HG03139 (cell line): ENCODE results near the gene SPOCK2.

Source experiments
- ATAC-seq: cut with Tn5 transposase; IDR thresholded peaks from one replicate; pipeline ENCODE4 v1.9.1; 2021; ENCODE audit not compliant: unreplicated experiment

Gene SPOCK2

GRCh38 chr10:72074574-72075375 lies 13.6 kb downstream of the SPOCK2 start:
- ATAC-seq, result no peak

- ATAC-seq, result no peak
These were observed 14.4 kb downstream of the SPOCK2 start for GRCh38 chr10:72073708-72074573.

GRCh38 chr10:72072639-72073038 lies 15.7 kb downstream of the SPOCK2 start:
- ATAC-seq, result no peak

GRCh38 chr10:72072046-72072445 lies 16.3 kb downstream of the SPOCK2 start:
- no peak for ATAC-seq

GRCh38 chr10:72069751-72070526 lies 18.4 kb downstream of the SPOCK2 start:
- ATAC-seq, result no peak

GRCh38 chr10:72068901-72069446 lies 19.4 kb downstream of the SPOCK2 start:
- no peak for ATAC-seq

- ATAC-seq, result no peak
These were observed 20.1 kb downstream of the SPOCK2 start for GRCh38 chr10:72068126-72068765.

- no peak for ATAC-seq
These were observed 20.8 kb downstream of the SPOCK2 start for GRCh38 chr10:72067463-72068125.

GRCh38 chr10:72066318-72067284 lies 21.8 kb downstream of the SPOCK2 start:
- no peak for ATAC-seq

- ATAC-seq, result no peak
These were observed 22.8 kb downstream of the SPOCK2 start for GRCh38 chr10:72065439-72066025.

GRCh38 chr10:72063703-72064391 lies 24.5 kb downstream of the SPOCK2 start:
- no peak for ATAC-seq

- ATAC-seq, result no peak
These were observed 25.3 kb downstream of the SPOCK2 start for GRCh38 chr10:72062832-72063702.

- ATAC-seq, result no peak
These were observed 26.0 kb downstream of the SPOCK2 start for GRCh38 chr10:72062382-72062781.

GRCh38 chr10:72061930-72062329 lies 26.4 kb downstream of the SPOCK2 start:
- ATAC-seq, result no peak

- no peak for ATAC-seq
These were observed 26.9 kb downstream of the SPOCK2 start for GRCh38 chr10:72061491-72061890.

- ATAC-seq, result no peak
These were observed 28.2 kb downstream of the SPOCK2 start for GRCh38 chr10:72059843-72060822.
